GM19452 (cell line): ENCODE data around the gene BACE2.
"Not testable (repeated sequence)": the region's sequence is repeated elsewhere in the genome, so short reads cannot be mapped to it uniquely, and the experiment has no call there.

ENCODE experiments used
- ATAC-seq: cut with Tn5 transposase; IDR thresholded peaks from one replicate; pipeline ENCODE4 v1.9.1; 2021; ENCODE audit not compliant: unreplicated experiment

BACE2 gene

GRCh38 chr21:41182547-41182946, 14.6 kb downstream of the BACE2 start:
- no peak for ATAC-seq

GRCh38 chr21:41183575-41183974, 15.6 kb downstream of the BACE2 start:
- ATAC-seq = no peak

GRCh38 chr21:41185802-41186201, 17.8 kb downstream of the BACE2 start:
- no peak for ATAC-seq

GRCh38 chr21:41186755-41187536, 19.0 kb downstream of the BACE2 start:
- ATAC-seq = no peak

GRCh38 chr21:41187537-41188025, 19.6 kb downstream of the BACE2 start:
- no peak for ATAC-seq

GRCh38 chr21:41188486-41189149, 20.7 kb downstream of the BACE2 start:
- ATAC-seq = no peak

GRCh38 chr21:41189150-41189745, 21.3 kb downstream of the BACE2 start:
- no peak for ATAC-seq

GRCh38 chr21:41192552-41192951, 24.6 kb downstream of the BACE2 start:
- ATAC-seq = not testable (repeated sequence)

- ATAC-seq = no peak
Observed at GRCh38 chr21:41195311-41195710, 27.4 kb downstream of the BACE2 start.

- no peak for ATAC-seq
Observed at GRCh38 chr21:41196993-41197392, 29.0 kb downstream of the BACE2 start.

GRCh38 chr21:41197582-41197981, 29.6 kb downstream of the BACE2 start:
- no peak for ATAC-seq

GRCh38 chr21:41198647-41199046, 30.7 kb downstream of the BACE2 start:
- not testable (repeated sequence) for ATAC-seq

- ATAC-seq = no peak
Observed at GRCh38 chr21:41199123-41199522, 31.2 kb downstream of the BACE2 start.

- ATAC-seq = no peak
Observed at GRCh38 chr21:41199588-41199987, 31.6 kb downstream of the BACE2 start.

GRCh38 chr21:41201385-41201784, 33.4 kb downstream of the BACE2 start:
- no peak for ATAC-seq

GRCh38 chr21:41204736-41205135, 36.8 kb downstream of the BACE2 start:
- no peak for ATAC-seq

- no peak for ATAC-seq
Observed at GRCh38 chr21:41207401-41208375, 39.7 kb downstream of the BACE2 start.

- no peak for ATAC-seq
Observed at GRCh38 chr21:41208376-41208763, 40.4 kb downstream of the BACE2 start.

- no peak for ATAC-seq
Observed at GRCh38 chr21:41209016-41209619, 41.2 kb downstream of the BACE2 start.

- ATAC-seq = no peak
Observed at GRCh38 chr21:41210426-41211059, 42.6 kb downstream of the BACE2 start.
